22Rv1 (cell line): ENCODE measurements around the gene EED.
A peak's percentile ranks its signal among the peaks of the same experiment; 100 is the strongest.

Experiments
- H3K27ac ChIP-seq: fragments of 450-650 bp; 2 replicates; pipeline ENCODE4 v1.5.1; 2017
- CTCF ChIP-seq: fragments of 450-650 bp; IDR thresholded peaks from 2 replicates; pipeline ENCODE4 v1.5.1; 2017; ENCODE audit warnings: mild to moderate bottlenecking
- ZFX ChIP-seq: fragments of 450-650 bp; IDR thresholded peaks from 2 replicates; pipeline ENCODE4 v1.6.1; 2017; ENCODE audit warnings: antibody characterized with exemption, borderline replicate concordance

EED gene

GRCh38 chr11:86244522-86245368, at the start of gene EED:
Gene EED, plus strand, starts transcription at chr11:86244753. Its CDS starts 477 bp downstream, at chr11:86245230.
- no peak for TF ChIP-seq CTCF
- peak within 1 kb of the TSS; percentile 96 for H3K27ac ChIP-seq

- TF ChIP-seq CTCF (no peak), ZFX (no peak)
- no peak overlapping the region for H3K27ac ChIP-seq
These were observed 49.6 kb upstream of the EED start for GRCh38 chr11:86194998-86195397.

- TF ChIP-seq CTCF (no peak), ZFX (no peak)
These were observed 48.4 kb upstream of the EED start for GRCh38 chr11:86196085-86196696.

GRCh38 chr11:86196913-86197312, 47.6 kb upstream of the EED start:
- no peak overlapping the region for H3K27ac ChIP-seq
- TF ChIP-seq CTCF (no peak), ZFX (no peak)

More at GRCh38 chr11:86196085-86196696, 48.4 kb upstream of the EED start:
- no peak overlapping the region for H3K27ac ChIP-seq

GRCh38 chr11:86197448-86197847, 47.1 kb upstream of the EED start:
- TF ChIP-seq CTCF, result no peak
- TF ChIP-seq ZFX, result no peak
- H3K27ac ChIP-seq, result no peak overlapping the region

- H3K27ac ChIP-seq, result no peak overlapping the region
- no peak for TF ChIP-seq CTCF
- TF ChIP-seq ZFX, result no peak
These were observed 46.4 kb upstream of the EED start for GRCh38 chr11:86198139-86198538.

GRCh38 chr11:86199354-86199753, 45.2 kb upstream of the EED start:
- no peak overlapping the region for H3K27ac ChIP-seq
- TF ChIP-seq ZFX (no peak), CTCF (no peak)
